Glutamatergic neuron (in vitro differentiated cells): ENCODE data around the gene MTRF1. TPM values are rescaled to one million over a fixed set of nuclear protein-coding genes. Genes with fewer than 3 reads are reported as not detected.

Source experiments
- DNase-seq: peaks from one replicate; pipeline ENCODE4 v3.0.0; 2022
- H3K27ac Mint-ChIP-seq: one replicate; pipeline ENCODE4 v1.8.0; 2020; ENCODE audit warnings: mild to moderate bottlenecking, mixed read lengths, inconsistent platforms; ENCODE audit not compliant: unreplicated experiment
- H3K27me3 Mint-ChIP-seq: one replicate; pipeline ENCODE4 v1.8.0; 2020; ENCODE audit warnings: mild to moderate bottlenecking, moderate library complexity, mixed read lengths, inconsistent platforms; ENCODE audit not compliant: unreplicated experiment
- H3K36me3 Mint-ChIP-seq: one replicate; pipeline ENCODE4 v1.8.0; 2020; ENCODE audit warnings: mild to moderate bottlenecking, mixed read lengths, inconsistent platforms; ENCODE audit not compliant: unreplicated experiment
- H3K4me1 Mint-ChIP-seq: one replicate; pipeline ENCODE4 v1.8.0; 2020; ENCODE audit warnings: mild to moderate bottlenecking, low read depth, mixed read lengths, inconsistent platforms; ENCODE audit not compliant: unreplicated experiment
- H3K4me3 Mint-ChIP-seq: one replicate; pipeline ENCODE4 v1.8.0; 2020; ENCODE audit warnings: mild to moderate bottlenecking, mixed read lengths, inconsistent platforms; ENCODE audit not compliant: unreplicated experiment
- H3K9me3 Mint-ChIP-seq: one replicate; pipeline ENCODE4 v1.8.0; 2020; ENCODE audit warnings: mild to moderate bottlenecking, moderate library complexity, mixed read lengths, inconsistent platforms; ENCODE audit not compliant: unreplicated experiment
- CTCF ChIP-seq: fragments of 200-600 bp; sonication (generic); IDR thresholded peaks from one replicate; pipeline ENCODE4 v1.5.0; 2021; ENCODE audit not compliant: partially characterized antibody, unreplicated experiment
- total RNA-seq: library from RNA; stranded (reverse); fragmentation: NEBNext Ultra II Directional; extraction: Animal tissue kit (Norgen Biotek cat#: 25700); gene quantifications from one replicate; pipeline ENCODE4 v1.2.1, GENCODE V29; 2021; ENCODE audit not compliant: unreplicated experiment

The MTRF1 gene
- total RNA-seq, 1 donor from 2014 or later: 15.2 TPM

GRCh38 chr13:41200126-41200525, 63.2 kb downstream of the MTRF1 start:
- H3K4me3 Mint-ChIP-seq: no peak overlapping the region
- no peaks in the 10 kb centered on the region for H3K36me3 Mint-ChIP-seq
- no peak overlapping the region for H3K27ac Mint-ChIP-seq
- no peaks in the 10 kb centered on the region for H3K4me1 Mint-ChIP-seq
- no peaks in the 10 kb centered on the region for H3K9me3 Mint-ChIP-seq
- no peak for DNase-seq
- no peak for TF ChIP-seq CTCF
- no peaks in the 10 kb centered on the region for H3K27me3 Mint-ChIP-seq

GRCh38 chr13:41199526-41199925, 63.9 kb downstream of the MTRF1 start:
- Mint-ChIP-seq H3K4me3 (no peak overlapping the region), H3K9me3 (peaks cover 2% of the 10 kb centered on the region), H3K27me3 (peaks cover 2% of the 10 kb centered on the region), H3K27ac (no peak overlapping the region), H3K36me3 (no peaks in the 10 kb centered on the region), H3K4me1 (peaks cover 2% of the 10 kb centered on the region)
- no peak for DNase-seq
- TF ChIP-seq CTCF: no peak

- no peak overlapping the region for H3K27ac Mint-ChIP-seq
- TF ChIP-seq CTCF: no peak
- H3K27me3 Mint-ChIP-seq: peaks cover 3% of the 10 kb centered on the region
- DNase-seq: no peak
- H3K4me1 Mint-ChIP-seq: peaks cover 2% of the 10 kb centered on the region
- H3K36me3 Mint-ChIP-seq: no peaks in the 10 kb centered on the region
- H3K4me3 Mint-ChIP-seq: no peak overlapping the region
- H3K9me3 Mint-ChIP-seq: peaks cover 3% of the 10 kb centered on the region
Observed at GRCh38 chr13:41199079-41199478, 64.3 kb downstream of the MTRF1 start.

- Mint-ChIP-seq H3K27me3 (peaks cover 7% of the 10 kb centered on the region), H3K36me3 (no peaks in the 10 kb centered on the region), H3K4me3 (no peak overlapping the region), H3K27ac (no peak overlapping the region), H3K4me1 (peaks cover 6% of the 10 kb centered on the region), H3K9me3 (peaks cover 3% of the 10 kb centered on the region)
- no peak for TF ChIP-seq CTCF
- DNase-seq: no peak
Observed at GRCh38 chr13:41196620-41197019, 66.8 kb downstream of the MTRF1 start.

GRCh38 chr13:41196011-41196410, 67.4 kb downstream of the MTRF1 start:
- no peak overlapping the region for H3K4me3 Mint-ChIP-seq
- peaks cover 3% of the 10 kb centered on the region for H3K9me3 Mint-ChIP-seq
- TF ChIP-seq CTCF: no peak
- no peak for DNase-seq
- H3K27me3 Mint-ChIP-seq: peaks cover 7% of the 10 kb centered on the region
- peaks cover 7% of the 10 kb centered on the region for H3K4me1 Mint-ChIP-seq
- no peaks in the 10 kb centered on the region for H3K36me3 Mint-ChIP-seq
- H3K27ac Mint-ChIP-seq: no peak overlapping the region
